ENCODE results near the gene KIF15.

KIF15 gene

GRCh38 chr3:44885618-44886017 is 124.0 kb downstream of the KIF15 start:
- DNase-seq, result no peak

GRCh38 chr3:44886561-44886960 is 125.0 kb downstream of the KIF15 start:
- DNase-seq, result no peak

- no peak for DNase-seq
Measured at GRCh38 chr3:44887101-44887500, 125.5 kb downstream of the KIF15 start.

- DNase-seq, result no peak
Measured at GRCh38 chr3:44890258-44890657, 128.7 kb downstream of the KIF15 start.

GRCh38 chr3:44890852-44891251 is 129.3 kb downstream of the KIF15 start:
- no peak for DNase-seq

- no peak for DNase-seq
Measured at GRCh38 chr3:44892689-44893088, 131.1 kb downstream of the KIF15 start.

GRCh38 chr3:44893097-44893496 is 131.5 kb downstream of the KIF15 start:
- no peak for DNase-seq

GRCh38 chr3:44894485-44894884 is 132.9 kb downstream of the KIF15 start:
- DNase-seq, result no peak

GRCh38 chr3:44896440-44896839 is 134.8 kb downstream of the KIF15 start:
- DNase-seq, result no peak

GRCh38 chr3:44899683-44900367 is 138.2 kb downstream of the KIF15 start:
- DNase-seq, result no peak

- no peak for DNase-seq
Measured at GRCh38 chr3:44902628-44903027, 141.0 kb downstream of the KIF15 start.

Measured in NCI-H187 treated with DMSO at 0.1 percent for 48 hours (cell line).